Measurements from ENCODE around the gene CHMP4B. TPM values are rescaled to one million over a fixed set of nuclear protein-coding genes. Genes with fewer than 3 reads are reported as not detected.

The CHMP4B gene
- total and polyA plus RNA-seq, 2 experiments from 2014 or later: 5.5 to 48.2 TPM

- in situ Hi-C loops (cut with MboI): no loop called here
- Histone ChIP-seq H3K4me3 (no peak overlapping the region), H3F3A (ENCODE audit: insufficient read depth) (0 out of 2 replicates have a peak, but pooled peaks cover 10% of the 10 kb centered on the region), H2AFZ (no peak overlapping the region), H3K27ac (no peak overlapping the region), H3K4me1 (ENCODE audit: insufficient read depth) (peaks cover 12% of the 10 kb centered on the region; the same call in 1 of the 2 replicates), H3K9me2 (ENCODE audit: insufficient read depth) (no peaks in the 10 kb centered on the region), H3K9me3 (ENCODE audit: low read depth) (no peaks in the 10 kb centered on the region), H3K4me2 (ENCODE audit: unreplicated experiment) (no peak overlapping the region), H3K79me2 (ENCODE audit: insufficient read depth) (peaks cover 100% of the 10 kb centered on the region), H3K9ac (no peak overlapping the region), H3K27me3 (replicated peaks; ENCODE audit: insufficient read depth) (no peaks in the 10 kb centered on the region), H4K20me1 (ENCODE audit: insufficient read depth) (peaks cover 53% of the 10 kb centered on the region), H3K36me3 (ENCODE audit: low read depth) (no peaks in the 10 kb centered on the region)
- DNase-seq: no peak
- no peak for TF ChIP-seq EZH2phosphoT487 (IDR thresholded peaks at IDR 0.05; ENCODE audit: insufficient read depth, low read depth)
- no peak for TF ChIP-seq EZH2 (IDR thresholded peaks at IDR 0.05; ENCODE audit: insufficient read depth, poor library complexity, severe bottlenecking)
- 68 to 77% methylated on average over 9 of the region's 9 CpGs for WGBS, 2 experiments (ENCODE audit: low coverage in 1 of 2, low lambda C conversion rate in 2 of 2, missing lambda C conversion rate in 2 of 2)
Observed at GRCh38 chr20:33828326-33828844, 17.2 kb downstream of the CHMP4B start.

GRCh38 chr20:33828967-33829560 lies 17.9 kb downstream of the CHMP4B start:
- Histone ChIP-seq H3K4me1 (ENCODE audit: insufficient read depth) (peaks cover 12% of the 10 kb centered on the region; the same call in 1 of the 2 replicates), H3K4me3 (no peak overlapping the region), H3F3A (ENCODE audit: insufficient read depth) (0 out of 2 replicates have a peak, but pooled peaks cover 10% of the 10 kb centered on the region), H3K36me3 (ENCODE audit: low read depth) (no peaks in the 10 kb centered on the region), H3K9me3 (ENCODE audit: low read depth) (no peaks in the 10 kb centered on the region), H4K20me1 (ENCODE audit: insufficient read depth) (peaks cover 59% of the 10 kb centered on the region), H3K27me3 (replicated peaks; ENCODE audit: insufficient read depth) (no peaks in the 10 kb centered on the region), H3K4me2 (ENCODE audit: unreplicated experiment) (no peak overlapping the region), H3K9me2 (ENCODE audit: insufficient read depth) (no peaks in the 10 kb centered on the region), H3K27ac (no peak overlapping the region), H3K79me2 (ENCODE audit: insufficient read depth) (peaks cover 100% of the 10 kb centered on the region), H3K9ac (no peak overlapping the region), H2AFZ (no peak overlapping the region)
- TF ChIP-seq EZH2 (IDR thresholded peaks at IDR 0.05; ENCODE audit: insufficient read depth, poor library complexity, severe bottlenecking) (no peak), EZH2phosphoT487 (IDR thresholded peaks at IDR 0.05; ENCODE audit: insufficient read depth, low read depth) (no peak)
- DNase-seq: no peak
- in situ Hi-C loops (cut with MboI): no loop called here
- WGBS, 2 experiments (ENCODE audit: low coverage in 1 of 2, low lambda C conversion rate in 2 of 2, missing lambda C conversion rate in 2 of 2): 65 to 70% methylated on average over 3 of the region's 3 CpGs

- no peak overlapping the region for H3K4me3 ChIP-seq
- TF ChIP-seq EZH2 (IDR thresholded peaks at IDR 0.05; ENCODE audit: insufficient read depth, poor library complexity, severe bottlenecking): no peak
- TF ChIP-seq EZH2phosphoT487 (IDR thresholded peaks at IDR 0.05; ENCODE audit: insufficient read depth, low read depth): no peak
- H3K27me3 ChIP-seq (replicated peaks; ENCODE audit: insufficient read depth): no peaks in the 10 kb centered on the region
- no peaks in the 10 kb centered on the region for H3K9me2 ChIP-seq (ENCODE audit: insufficient read depth)
- H3K4me2 ChIP-seq (ENCODE audit: unreplicated experiment): no peak overlapping the region
- in situ Hi-C loops (cut with MboI): no loop called here
- H3F3A ChIP-seq (ENCODE audit: insufficient read depth): 0 out of 2 replicates have a peak, but pooled peaks cover 10% of the 10 kb centered on the region
- H2AFZ ChIP-seq: no peak overlapping the region
- H3K9ac ChIP-seq: no peak overlapping the region
- 62 to 64% methylated on average over 3 of the region's 3 CpGs for WGBS, 2 experiments (ENCODE audit: low coverage in 1 of 2, low lambda C conversion rate in 2 of 2, missing lambda C conversion rate in 2 of 2)
- H3K27ac ChIP-seq: no peak overlapping the region
- H4K20me1 ChIP-seq (ENCODE audit: insufficient read depth): peaks cover 56% of the 10 kb centered on the region
- DNase-seq: no peak
- H3K4me1 ChIP-seq (ENCODE audit: insufficient read depth): peaks cover 12% of the 10 kb centered on the region; the same call in 1 of the 2 replicates
- no peaks in the 10 kb centered on the region for H3K36me3 ChIP-seq (ENCODE audit: low read depth)
- peaks cover 100% of the 10 kb centered on the region for H3K79me2 ChIP-seq (ENCODE audit: insufficient read depth)
- H3K9me3 ChIP-seq (ENCODE audit: low read depth): no peaks in the 10 kb centered on the region
Observed at GRCh38 chr20:33829636-33830035, 18.5 kb downstream of the CHMP4B start.

- Histone ChIP-seq H3K9me2 (ENCODE audit: insufficient read depth) (no peaks in the 10 kb centered on the region), H3K4me1 (ENCODE audit: insufficient read depth) (peaks cover 12% of the 10 kb centered on the region; the same call in 1 of the 2 replicates), H3K79me2 (ENCODE audit: insufficient read depth) (peaks cover 100% of the 10 kb centered on the region), H2AFZ (no peak overlapping the region), H3K27me3 (replicated peaks; ENCODE audit: insufficient read depth) (no peaks in the 10 kb centered on the region), H4K20me1 (ENCODE audit: insufficient read depth) (peaks cover 55% of the 10 kb centered on the region), H3K9me3 (ENCODE audit: low read depth) (no peaks in the 10 kb centered on the region), H3K36me3 (ENCODE audit: low read depth) (no peaks in the 10 kb centered on the region; the same call in 1 of the 2 replicates), H3F3A (ENCODE audit: insufficient read depth) (0 out of 2 replicates have a peak, but pooled peaks cover 10% of the 10 kb centered on the region), H3K4me3 (no peak overlapping the region), H3K27ac (no peak overlapping the region), H3K9ac (no peak overlapping the region), H3K4me2 (ENCODE audit: unreplicated experiment) (no peak overlapping the region)
- in situ Hi-C loops (cut with MboI): no loop called here
- peak; percentile 35 for DNase-seq
- WGBS, 2 experiments (ENCODE audit: low coverage in 1 of 2, low lambda C conversion rate in 2 of 2, missing lambda C conversion rate in 2 of 2): 59 to 62% methylated on average over 4 of the region's 4 CpGs
- TF ChIP-seq EZH2phosphoT487 (IDR thresholded peaks at IDR 0.05; ENCODE audit: insufficient read depth, low read depth): no peak
- TF ChIP-seq EZH2 (IDR thresholded peaks at IDR 0.05; ENCODE audit: insufficient read depth, poor library complexity, severe bottlenecking): no peak
Observed at GRCh38 chr20:33830371-33830770, 19.2 kb downstream of the CHMP4B start.
